Activated B cell treated with CpG ODN at 0.5 μM for 24 hours (primary cell): Measurements from ENCODE around the gene APOBR. TPM values are rescaled to one million over a fixed set of nuclear protein-coding genes. Genes with fewer than 3 reads are reported as not detected.

Experiments
- ATAC-seq: fragments of 200-7000 bp; cut with Tn5 transposase; one replicate; pipeline ENCODE4 v1.10.0; 2021; ENCODE audit warnings: low read depth, mild to moderate bottlenecking, moderate library complexity
- CTCF ChIA-PET: fragments of 350-600 bp; sonication (Branson Sonifier 250); formaldehyde crosslinking; loops from one replicate; lab custom pipeline; 2021; ENCODE audit warnings: antibody characterized with exemption; lab: Charles Lee
- POLR2A ChIA-PET: fragments of 350-600 bp; sonication (Branson Sonifier 250); formaldehyde crosslinking; loops from one replicate; lab custom pipeline; 2021; ENCODE audit warnings: antibody characterized with exemption; lab: Charles Lee
- DNase-seq: peaks from one replicate; pipeline ENCODE4 v3.0.0; 2022
- H3K27ac Mint-ChIP-seq: one replicate; pipeline ENCODE4 v1.8.0; 2020; ENCODE audit warnings: mixed read lengths
- H3K27me3 Mint-ChIP-seq: one replicate; pipeline ENCODE4 v1.8.0; 2021; ENCODE audit warnings: mixed read lengths
- H3K36me3 Mint-ChIP-seq: one replicate; pipeline ENCODE4 v1.8.0; 2021; ENCODE audit warnings: low read depth, mixed read lengths
- H3K4me1 Mint-ChIP-seq: one replicate; pipeline ENCODE4 v1.8.0; 2021; ENCODE audit warnings: mixed read lengths
- H3K4me3 Mint-ChIP-seq: one replicate; pipeline ENCODE4 v1.8.0; 2020; ENCODE audit warnings: mild to moderate bottlenecking, mixed read lengths
- H3K9me3 Mint-ChIP-seq: one replicate; pipeline ENCODE4 v1.8.0; 2020; ENCODE audit warnings: mixed read lengths
- CTCF ChIP-seq: fragments of 200-600 bp; IDR thresholded peaks from one replicate; pipeline ENCODE4 v1.8.0; 2022; ENCODE audit warnings: antibody characterized with exemption, mild to moderate bottlenecking
- intact Hi-C: fragments of 100-400 bp; cut with micrococcal nuclease; formaldehyde crosslinking; loops from one replicate; pipeline ENCODE4 v1.15.1; 2024
- total RNA-seq: library from RNA; stranded (reverse); gene quantifications from 2 replicates; pipeline ENCODE4 v1.2.3, GENCODE V29; 2022

APOBR gene
- total RNA-seq, 1 donor from 2014 or later = 2.9 TPM

DNA sequence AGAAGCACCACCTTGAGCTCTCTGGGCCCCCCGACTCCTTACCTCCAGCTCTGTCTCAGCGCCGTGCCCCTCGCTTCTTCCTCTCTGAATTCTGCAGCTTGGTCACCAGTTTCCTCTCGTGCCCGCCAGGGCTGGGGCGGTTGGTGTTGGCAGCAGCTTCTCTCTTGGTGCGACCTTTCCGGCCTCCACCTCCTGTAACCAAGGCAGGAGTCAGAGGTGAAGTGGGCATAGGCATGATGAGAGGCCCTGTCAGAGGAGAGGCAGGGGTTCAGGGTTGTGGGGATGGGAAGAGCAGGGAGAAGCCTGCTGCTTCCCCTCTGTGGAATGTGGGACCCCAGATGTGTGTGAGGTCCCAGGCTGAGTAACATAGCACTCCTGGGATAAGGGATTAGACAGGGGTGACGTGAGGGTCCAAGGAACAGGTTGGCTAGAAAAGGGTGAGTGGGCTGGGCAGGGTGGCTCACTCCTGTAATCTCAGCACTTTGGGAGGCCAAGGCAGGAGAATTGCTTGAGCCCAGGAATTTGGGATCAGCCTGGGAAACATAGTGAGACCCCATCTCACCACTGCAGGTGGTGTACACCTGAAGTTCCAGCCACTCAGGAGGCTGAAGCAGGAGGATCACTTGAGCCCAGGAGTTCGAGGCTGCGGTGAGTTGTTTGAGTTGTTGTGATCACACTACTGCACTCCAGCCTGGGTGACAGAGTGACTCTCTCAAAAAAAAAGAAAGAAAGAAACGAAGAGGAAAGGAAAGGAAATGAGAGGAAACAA lies 43.7 kb downstream of the APOBR start:
- intact Hi-C loops = no loop called here
- ATAC-seq = no peak
- DNase-seq = no peak
- Mint-ChIP-seq H3K9me3 (no peaks in the 10 kb centered on the region), H3K36me3 (no peaks in the 10 kb centered on the region), H3K4me3 (no peak overlapping the region), H3K27ac (no peak overlapping the region), H3K4me1 (peaks cover 7% of the 10 kb centered on the region), H3K27me3 (peaks cover 17% of the 10 kb centered on the region)
- POLR2A ChIA-PET = no interaction called here
- TF ChIP-seq CTCF = no peak
- CTCF ChIA-PET = no interaction called here

DNA sequence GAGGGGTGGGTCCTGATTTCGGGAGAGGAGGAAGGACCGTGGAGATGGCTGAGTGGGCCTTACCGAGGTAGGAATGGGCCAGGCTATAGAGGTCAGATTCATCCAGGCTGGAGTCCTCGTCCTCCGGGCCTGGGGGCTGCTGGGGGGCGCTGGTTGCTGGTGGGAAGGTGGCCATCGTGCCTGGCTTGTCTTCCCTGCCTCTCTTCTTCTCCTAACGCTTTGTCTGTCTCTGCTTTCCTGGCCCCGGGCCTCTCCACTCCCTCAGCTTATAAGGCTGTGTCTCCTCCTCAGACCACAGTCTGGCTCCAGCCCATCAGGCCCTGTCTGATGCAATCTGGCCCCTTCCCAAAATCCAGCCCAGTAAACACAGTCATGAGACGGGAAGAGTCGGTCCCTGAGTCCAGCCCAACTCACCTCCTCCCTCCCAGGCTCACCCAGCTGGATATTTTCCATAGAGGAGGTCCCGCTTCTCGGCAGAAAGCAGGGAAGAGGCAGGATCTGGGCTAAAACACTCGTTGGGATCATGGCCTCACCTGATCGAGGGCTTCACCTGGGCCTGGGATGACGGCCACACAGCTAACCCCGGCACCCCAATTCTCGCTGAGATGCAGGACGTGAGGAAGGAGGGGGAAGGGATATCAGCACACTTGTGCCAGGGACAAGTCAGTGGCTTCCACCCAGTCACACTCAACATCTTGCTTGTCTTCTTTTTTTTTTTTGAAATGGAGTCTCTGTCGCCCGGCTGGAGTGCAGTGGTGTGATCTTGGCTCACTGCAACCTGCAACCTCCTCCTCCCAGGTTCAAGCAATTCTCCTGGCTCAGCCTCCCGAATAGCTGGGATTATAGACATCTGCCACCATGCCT lies 44.5 kb downstream of the APOBR start, which contains the start of gene NUPR1:
TSS of gene NUPR1 (minus strand) at position 242 of the 864 bp plus-strand sequence. CDS start at position 175, 67 bp downstream.
- H3K36me3 Mint-ChIP-seq = no peaks in the 10 kb centered on the region
- H3K4me3 Mint-ChIP-seq = no peak within 1 kb of the TSS

GRCh38 chr16:28540346-28540745 lies 45.9 kb downstream of the APOBR start:
- intact Hi-C loops = no loop called here
- ATAC-seq = no peak
- Mint-ChIP-seq H3K9me3 (no peaks in the 10 kb centered on the region), H3K4me1 (peaks cover 8% of the 10 kb centered on the region), H3K4me3 (no peak overlapping the region), H3K27me3 (peaks cover 18% of the 10 kb centered on the region), H3K27ac (no peak overlapping the region), H3K36me3 (no peaks in the 10 kb centered on the region)
- no peak for TF ChIP-seq CTCF
- ChIA-PET CTCF (no interaction called here), POLR2A (no interaction called here)
- DNase-seq = no peak

More for the DNA sequence above, 44.5 kb downstream of the APOBR start, which contains the start of gene NUPR1:
- ChIA-PET POLR2A (no interaction called here), CTCF (no interaction called here)
- peaks cover 8% of the 10 kb centered on the region for H3K4me1 Mint-ChIP-seq
- TF ChIP-seq CTCF = no peak
- no peaks in the 10 kb centered on the region for H3K9me3 Mint-ChIP-seq
- intact Hi-C loops = no loop called here
- H3K27ac Mint-ChIP-seq = no peak within 1 kb of the TSS
- no peak for ATAC-seq
- H3K27me3 Mint-ChIP-seq = peaks cover 17% of the 10 kb centered on the region
- no peak for DNase-seq

GRCh38 chr16:28542646-28543045 lies 48.2 kb downstream of the APOBR start:
- TF ChIP-seq CTCF = no peak
- no peak for ATAC-seq
- Mint-ChIP-seq H3K4me1 (peaks cover 8% of the 10 kb centered on the region), H3K9me3 (no peaks in the 10 kb centered on the region), H3K27me3 (peaks cover 22% of the 10 kb centered on the region), H3K4me3 (no peak overlapping the region), H3K36me3 (no peaks in the 10 kb centered on the region), H3K27ac (no peak overlapping the region)
- CTCF ChIA-PET = no interaction called here
- no peak for DNase-seq
- POLR2A ChIA-PET = no interaction called here
- intact Hi-C loops = no loop called here

DNA sequence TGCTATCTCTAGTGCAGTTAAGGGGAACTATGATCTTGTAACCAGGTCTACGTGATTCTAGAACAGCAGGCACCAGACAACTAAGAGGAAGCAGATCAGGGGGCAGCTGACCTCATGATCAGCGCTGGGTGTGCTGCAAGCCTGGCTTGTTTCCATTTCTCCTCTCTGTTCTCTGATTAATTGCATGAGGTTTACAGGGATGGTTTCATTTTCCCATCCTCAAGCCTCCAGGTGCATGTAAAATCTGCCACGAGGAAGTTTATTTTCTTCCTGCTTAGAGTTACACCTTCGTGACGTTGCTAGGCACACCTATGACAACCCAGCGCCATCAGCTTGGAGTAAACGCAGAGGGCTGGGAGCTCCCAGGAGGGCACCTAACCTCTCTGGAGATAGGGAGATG lies 48.6 kb downstream of the APOBR start:
- no peak for DNase-seq
- Mint-ChIP-seq H3K4me3 (no peak overlapping the region), H3K4me1 (peaks cover 8% of the 10 kb centered on the region), H3K27ac (no peak overlapping the region), H3K27me3 (peaks cover 21% of the 10 kb centered on the region), H3K36me3 (no peaks in the 10 kb centered on the region), H3K9me3 (no peaks in the 10 kb centered on the region)
- intact Hi-C loops = no loop called here
- ChIA-PET CTCF (interaction anchor here (1.1 kb wide), 1 partner anchor 12 kb away, joined by 3 read pairs; no protein-coding TSS in a partner anchor), POLR2A (no interaction called here)
- peak; percentile 68 for ATAC-seq
- no peak for TF ChIP-seq CTCF
